ENCODE data around the gene MSANTD7. TPM values are rescaled to one million over a fixed set of nuclear protein-coding genes. Genes with fewer than 3 reads are reported as not detected.

Gene MSANTD7
- total RNA-seq, 1 donor from 2014 or later: 13.8 TPM

Other genes with a start within 250 kb of the MSANTD7 start
- gene FAM107B, start 63.4 kb upstream of the MSANTD7 start, total RNA-seq: 40.7 and 47.4 TPM in 2 replicates
- 1.0 and 2.9 TPM in 2 replicates for gene CDNF, start 269 bp upstream of the MSANTD7 start, total RNA-seq
- gene HSPA14, start within 50 bp of the MSANTD7 start, total RNA-seq: 9.5 and 9.9 TPM in 2 replicates
- 8.2 and 9.8 TPM in 2 replicates for gene SUV39H2, start 40.6 kb downstream of the MSANTD7 start, total RNA-seq
- gene DCLRE1C, start 115.8 kb downstream of the MSANTD7 start, total RNA-seq: 9.3 and 9.7 TPM in 2 replicates
- 1.0 TPM in 1 of 2 replicates, not detected in the other for gene MEIG1, start 121.1 kb downstream of the MSANTD7 start, total RNA-seq
- gene OLAH, start 205.6 kb downstream of the MSANTD7 start, total RNA-seq: 0.59 TPM in 1 of 2 replicates, not detected in the other